Neuronal stem cell (in vitro differentiated cells): Measurements from ENCODE around the gene PLK2.

ENCODE experiments used
- DNase-seq: peaks from one replicate; pipeline ENCODE4 v3.0.0-alpha.2; 2013; ENCODE audit warnings: low spot score
- H2AFZ ChIP-seq: one replicate; pipeline ENCODE4 v1.6.1; 2013; ENCODE audit warnings: mild to moderate bottlenecking, low read length, inconsistent platforms
- H2AK5ac ChIP-seq: 2 replicates; pipeline ENCODE4 v1.6.1; 2013; ENCODE audit warnings: low read depth, mild to moderate bottlenecking, inconsistent platforms, low read length, moderate library complexity, mixed read lengths
- H2BK120ac ChIP-seq: 2 replicates; pipeline ENCODE4 v1.6.1; 2013; ENCODE audit warnings: low read depth, mild to moderate bottlenecking, inconsistent platforms, low read length, moderate library complexity, mixed read lengths
- H2BK12ac ChIP-seq: one replicate; pipeline ENCODE4 v1.6.1; 2013; ENCODE audit warnings: low read length, inconsistent platforms
- H2BK15ac ChIP-seq: 2 replicates; pipeline ENCODE4 v1.6.1; 2013; ENCODE audit warnings: mild to moderate bottlenecking, low read length, inconsistent platforms, mixed read lengths
- H2BK5ac ChIP-seq: one replicate; pipeline ENCODE4 v1.6.1; 2013; ENCODE audit warnings: inconsistent platforms, mild to moderate bottlenecking, low read length, moderate library complexity
- H3K14ac ChIP-seq: one replicate; pipeline ENCODE4 v1.6.1; 2013; ENCODE audit warnings: low read length, inconsistent platforms
- H3K18ac ChIP-seq: 2 replicates; pipeline ENCODE4 v1.6.1; 2013; ENCODE audit warnings: low read length, inconsistent platforms
- H3K23ac ChIP-seq: 2 replicates; pipeline ENCODE4 v1.6.1; 2013; ENCODE audit warnings: low read depth, mild to moderate bottlenecking, mixed read lengths, low read length, inconsistent platforms; ENCODE audit not compliant: poor library complexity
- H3K27ac ChIP-seq: replicated peaks from 3 replicates; pipeline ENCODE4 v1.5.1; 2013; ENCODE audit warnings: low read length, inconsistent platforms
- H3K27me3 ChIP-seq, 3 experiments: 2 replicates each; pipeline ENCODE4 v1.6.1; 2013; ENCODE audit warnings: low read length in 3 of 3, mild to moderate bottlenecking in 2 of 3, inconsistent platforms in 1 of 3, low read depth in 1 of 3, mixed read lengths in 1 of 3, moderate library complexity in 1 of 3; ENCODE audit not compliant: control insufficient read depth in 3 of 3, insufficient read depth in 3 of 3
- H3K36me3 ChIP-seq, 2 donors: replicated peaks in 1 of 2; 2 replicates each; pipeline ENCODE4 v1.6.1; 2013; ENCODE audit warnings: low read length in 2 of 2; ENCODE audit not compliant: control insufficient read depth in 2 of 2, insufficient read depth in 2 of 2
- H3K4ac ChIP-seq: 2 replicates; pipeline ENCODE4 v1.6.1; 2013; ENCODE audit warnings: inconsistent platforms, mild to moderate bottlenecking, low read length, moderate library complexity
- H3K4me1 ChIP-seq, 2 donors: 1 replicate in 1 of 2; 2 replicates in 1 of 2; pipeline ENCODE4 v1.6.1; 2013; ENCODE audit warnings: low read length in 2 of 2, low read depth in 1 of 2; ENCODE audit not compliant: control insufficient read depth in 2 of 2, insufficient read depth in 1 of 2
- H3K4me2 ChIP-seq: one replicate; pipeline ENCODE4 v1.6.1; 2013; ENCODE audit warnings: mild to moderate bottlenecking, low read length, inconsistent platforms; ENCODE audit not compliant: insufficient read depth, poor library complexity, severe bottlenecking
- H3K4me3 ChIP-seq, 2 donors: 2 replicates each; pipeline ENCODE4 v1.5.1; 2013; ENCODE audit warnings: low read length in 2 of 2, mild to moderate bottlenecking in 2 of 2, inconsistent platforms in 1 of 2, moderate library complexity in 1 of 2
- H3K79me1 ChIP-seq: one replicate; pipeline ENCODE4 v1.6.1; 2013; ENCODE audit warnings: low read depth, mild to moderate bottlenecking, inconsistent platforms, low read length, moderate library complexity
- H3K9ac ChIP-seq: one replicate; pipeline ENCODE4 v1.6.1; 2013; ENCODE audit warnings: mild to moderate bottlenecking, low read depth, low read length, inconsistent platforms; ENCODE audit not compliant: poor library complexity
- H3K9me3 ChIP-seq, 2 donors: replicated peaks in 1 of 2; 2 replicates each; pipeline versions ENCODE3 to v1.6.1; 2013; ENCODE audit warnings: low read length in 2 of 2, mild to moderate bottlenecking in 2 of 2, inconsistent platforms in 1 of 2, low read depth in 1 of 2, mixed read lengths in 1 of 2, moderate library complexity in 1 of 2; ENCODE audit not compliant: control insufficient read depth in 2 of 2, insufficient read depth in 1 of 2
- H4K8ac ChIP-seq: one replicate; pipeline ENCODE4 v1.6.1; 2013; ENCODE audit warnings: low read depth, mild to moderate bottlenecking, inconsistent platforms, low read length, moderate library complexity
- H4K91ac ChIP-seq: one replicate; pipeline ENCODE4 v1.6.1; 2013; ENCODE audit warnings: low read length, low read depth, mild to moderate bottlenecking, inconsistent platforms; ENCODE audit not compliant: poor library complexity
- WGBS, 2 donors: extraction: QIAGEN DNeasy Blood & Tissue Kit; methylation state at CpG; one replicate each; pipeline ENCODE4 v1.1.7; 2013; ENCODE audit warnings: missing lambda C conversion rate in 2 of 2, mixed read lengths in 1 of 2; ENCODE audit not compliant: insufficient read length in 2 of 2, insufficient replicate concordance in 1 of 2; ENCODE audit errors: extremely low coverage in 2 of 2; 5-methylcytosine and 5-hydroxymethylcytosine counted together

PLK2 gene

GRCh38 chr5:58404734-58405133, 55.2 kb downstream of the PLK2 start:
- Histone ChIP-seq H3K4me3 (no peak overlapping the region), H3K14ac (no peak overlapping the region), H3K18ac (no peak overlapping the region), H4K8ac (no peak overlapping the region), H3K27ac (no peak overlapping the region), H3K4me1 (no peaks in the 10 kb centered on the region), H2AFZ (no peak overlapping the region), H2BK15ac (no peak overlapping the region), H3K4me2 (no peak overlapping the region), H3K9ac (no peak overlapping the region), H3K36me3 (no peaks in the 10 kb centered on the region), H3K4ac (no peak overlapping the region), H2BK12ac (no peak overlapping the region), H2BK5ac (no peak overlapping the region), H3K9me3 (no peaks in the 10 kb centered on the region), H3K79me1 (no peaks in the 10 kb centered on the region), H3K23ac (no peak overlapping the region), H2BK120ac (no peak overlapping the region), H3K27me3 (no peaks in the 10 kb centered on the region), H4K91ac (no peak overlapping the region), H2AK5ac (no peak overlapping the region)
- WGBS, 2 donors = no CpG with 5 or more reads among the region's 3 CpGs
- no peak for DNase-seq
